ENCODE data around the gene C3orf20. TPM values are rescaled to one million over a fixed set of nuclear protein-coding genes. Genes with fewer than 3 reads are reported as not detected.

Gene C3orf20
- polyA plus RNA-seq, 1 donor from 2014 or later = not detected

- no peaks in the 10 kb centered on the region for H4K20me1 ChIP-seq (ENCODE audit: insufficient read depth)
These were observed 38.3 kb upstream of the C3orf20 start for GRCh38 chr3:14636496-14637087.

GRCh38 chr3:14640157-14640562 is 34.8 kb upstream of the C3orf20 start:
- no peaks in the 10 kb centered on the region for H3K9me3 ChIP-seq (ENCODE audit: low read length)
- TF ChIP-seq EP300 (conservative IDR thresholded peaks at IDR 0.05; ENCODE audit: poor library complexity, severe bottlenecking) = peak; percentile 21
- peak; percentile 37 for TF ChIP-seq POLR2AphosphoS5 (IDR thresholded peaks at IDR 0.05)
- TF ChIP-seq, protein P1, sequence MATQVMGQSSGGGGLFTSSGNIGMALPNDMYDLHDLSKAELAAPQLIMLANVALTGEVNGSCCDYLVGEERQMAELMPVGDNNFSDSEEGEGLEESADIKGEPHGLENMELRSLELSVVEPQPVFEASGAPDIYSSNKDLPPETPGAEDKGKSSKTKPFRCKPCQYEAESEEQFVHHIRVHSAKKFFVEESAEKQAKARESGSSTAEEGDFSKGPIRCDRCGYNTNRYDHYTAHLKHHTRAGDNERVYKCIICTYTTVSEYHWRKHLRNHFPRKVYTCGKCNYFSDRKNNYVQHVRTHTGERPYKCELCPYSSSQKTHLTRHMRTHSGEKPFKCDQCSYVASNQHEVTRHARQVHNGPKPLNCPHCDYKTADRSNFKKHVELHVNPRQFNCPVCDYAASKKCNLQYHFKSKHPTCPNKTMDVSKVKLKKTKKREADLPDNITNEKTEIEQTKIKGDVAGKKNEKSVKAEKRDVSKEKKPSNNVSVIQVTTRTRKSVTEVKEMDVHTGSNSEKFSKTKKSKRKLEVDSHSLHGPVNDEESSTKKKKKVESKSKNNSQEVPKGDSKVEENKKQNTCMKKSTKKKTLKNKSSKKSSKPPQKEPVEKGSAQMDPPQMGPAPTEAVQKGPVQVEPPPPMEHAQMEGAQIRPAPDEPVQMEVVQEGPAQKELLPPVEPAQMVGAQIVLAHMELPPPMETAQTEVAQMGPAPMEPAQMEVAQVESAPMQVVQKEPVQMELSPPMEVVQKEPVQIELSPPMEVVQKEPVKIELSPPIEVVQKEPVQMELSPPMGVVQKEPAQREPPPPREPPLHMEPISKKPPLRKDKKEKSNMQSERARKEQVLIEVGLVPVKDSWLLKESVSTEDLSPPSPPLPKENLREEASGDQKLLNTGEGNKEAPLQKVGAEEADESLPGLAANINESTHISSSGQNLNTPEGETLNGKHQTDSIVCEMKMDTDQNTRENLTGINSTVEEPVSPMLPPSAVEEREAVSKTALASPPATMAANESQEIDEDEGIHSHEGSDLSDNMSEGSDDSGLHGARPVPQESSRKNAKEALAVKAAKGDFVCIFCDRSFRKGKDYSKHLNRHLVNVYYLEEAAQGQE (IDR thresholded peaks at IDR 0.05; ENCODE audit: borderline replicate concordance) = no peak
- H2AFZ ChIP-seq (ENCODE audit: low read depth, low read length) = no peak overlapping the region
- no peaks in the 10 kb centered on the region for H3K27me3 ChIP-seq (ENCODE audit: insufficient read depth, low read depth, low read length)
- no peak overlapping the region for H3K4me3 ChIP-seq (ENCODE audit: low read length)
- H3K79me2 ChIP-seq (replicated peaks; ENCODE audit: insufficient read depth, low read length) = no peaks in the 10 kb centered on the region
- no peaks in the 10 kb centered on the region for H3K36me3 ChIP-seq (ENCODE audit: insufficient read depth, low read length)
- no peaks in the 10 kb centered on the region for H3F3A ChIP-seq (ENCODE audit: insufficient read depth, low read length, poor library complexity, severe bottlenecking)
- H3K9ac ChIP-seq (ENCODE audit: low read length) = no peak overlapping the region
- H4K20me1 ChIP-seq (ENCODE audit: insufficient read depth) = no peaks in the 10 kb centered on the region
- no peaks in the 10 kb centered on the region for H3K9me2 ChIP-seq (ENCODE audit: insufficient read depth, low read length)
- H3K4me2 ChIP-seq (ENCODE audit: low read length) = peak overlapping the region; percentile 16
- H3K27ac ChIP-seq (ENCODE audit: low read length) = peak overlapping the region; percentile 3

More at GRCh38 chr3:14636496-14637087, 38.3 kb upstream of the C3orf20 start:
- TF ChIP-seq SMC3 (conservative IDR thresholded peaks at IDR 0.05; ENCODE audit: poor library complexity) = no peak
- TF ChIP-seq MXI1 (conservative IDR thresholded peaks at IDR 0.05; ENCODE audit: poor library complexity, severe bottlenecking) = no peak
- no peak for TF ChIP-seq POLR2AphosphoS5 (IDR thresholded peaks at IDR 0.05)
- no peak for TF ChIP-seq EZH2 (IDR thresholded peaks at IDR 0.05; ENCODE audit: borderline replicate concordance, insufficient read depth, low read length, poor library complexity, severe bottlenecking)
- TF ChIP-seq TAF1 (IDR thresholded peaks at IDR 0.05; ENCODE audit: low read depth) = no peak
- TF ChIP-seq, protein P1 (IDR thresholded peaks at IDR 0.05; ENCODE audit: borderline replicate concordance) = no peak
- TF ChIP-seq EP300 (conservative IDR thresholded peaks at IDR 0.05; ENCODE audit: poor library complexity, severe bottlenecking) = no peak
- TF ChIP-seq RAD21 (conservative IDR thresholded peaks at IDR 0.05) = no peak
- TF ChIP-seq CTCF (IDR thresholded peaks at IDR 0.05; ENCODE audit: poor library complexity, severe bottlenecking) = no peak
- H3K36me3 ChIP-seq (ENCODE audit: insufficient read depth, low read length) = no peaks in the 10 kb centered on the region
- H3K27me3 ChIP-seq (ENCODE audit: insufficient read depth, low read depth, low read length) = no peaks in the 10 kb centered on the region
- no peak overlapping the region for H3K9ac ChIP-seq (ENCODE audit: low read length)
- no peak overlapping the region for H3K4me2 ChIP-seq (ENCODE audit: low read length)
- no peaks in the 10 kb centered on the region for H3K9me2 ChIP-seq (ENCODE audit: insufficient read depth, low read length)
- H3K4me3 ChIP-seq (ENCODE audit: low read length) = no peak overlapping the region
- H3K9me3 ChIP-seq (ENCODE audit: low read length) = no peaks in the 10 kb centered on the region
- no peaks in the 10 kb centered on the region for H3K79me2 ChIP-seq (replicated peaks; ENCODE audit: insufficient read depth, low read length)
- no peak overlapping the region for H2AFZ ChIP-seq (ENCODE audit: low read depth, low read length)
- no peak overlapping the region for H3K27ac ChIP-seq (ENCODE audit: low read length)
- no peaks in the 10 kb centered on the region for H3F3A ChIP-seq (ENCODE audit: insufficient read depth, low read length, poor library complexity, severe bottlenecking)

All from neural cell (in vitro differentiated cells).